Kidney epithelial cell (primary cell): ENCODE results near the gene FRS2. TPM values are rescaled to one million over a fixed set of nuclear protein-coding genes. Genes with fewer than 3 reads are reported as not detected.

ENCODE experiments used
- DNase-seq: peaks from one replicate; pipeline ENCODE4 v3.0.0-alpha.2; 2010; ENCODE audit warnings: low read depth
- H3K27me3 ChIP-seq: 2 replicates; pipeline ENCODE4 v1.6.0; 2011; ENCODE audit warnings: low read length; ENCODE audit not compliant: control insufficient read depth, insufficient read depth
- H3K36me3 ChIP-seq: 2 replicates; pipeline ENCODE4 v1.5.1; 2011; ENCODE audit warnings: low read length; ENCODE audit not compliant: control insufficient read depth, insufficient read depth
- H3K4me3 ChIP-seq: 2 replicates; pipeline ENCODE4 v1.5.1; 2011; ENCODE audit warnings: low read depth, mild to moderate bottlenecking, control low read depth, low read length
- total RNA-seq: library from RNA; depleted of rRNA; stranded (reverse); fragments of >200 nt; gene quantifications from 2 replicates; pipeline ENCODE4 v1.2.3, GENCODE V29; 2015
- TF ChIP-seq, protein P1 (sequence below): IDR thresholded peaks from 2 replicates; pipeline ENCODE4 v1.5.1; 2011; ENCODE audit warnings: mild to moderate bottlenecking, moderate library complexity, low read length, control low read depth, inconsistent platforms; ENCODE audit not compliant: insufficient read depth, poor library complexity, severe bottlenecking

The FRS2 gene
- total RNA-seq, 1 donor from 2014 or later = 26.6 TPM

DNA sequence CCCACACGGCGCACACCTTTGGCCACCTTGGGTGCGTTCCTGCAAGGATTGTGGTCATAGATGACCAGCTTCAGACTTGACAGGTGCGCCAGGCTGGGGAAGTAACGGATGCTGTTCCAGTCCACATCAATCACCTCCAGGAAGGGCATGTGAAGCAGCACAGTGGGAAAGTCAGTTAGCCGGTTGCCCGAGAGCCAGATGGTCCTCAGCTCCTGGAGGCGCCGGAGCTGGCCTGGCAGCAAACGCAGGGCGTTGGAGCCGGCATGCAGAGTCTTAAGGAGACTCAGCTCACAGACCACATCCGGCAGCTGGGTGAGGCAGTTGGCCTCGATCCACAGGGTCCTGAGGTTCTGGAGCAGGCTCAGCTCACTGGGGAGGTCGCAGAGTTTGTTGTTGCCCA lies 139.9 kb downstream of the FRS2 start:
- Histone ChIP-seq H3K4me3 (no peak overlapping the region), H3K27me3 (peaks cover 2% of the 10 kb centered on the region), H3K36me3 (no peaks in the 10 kb centered on the region)
- TF ChIP-seq, protein P1, sequence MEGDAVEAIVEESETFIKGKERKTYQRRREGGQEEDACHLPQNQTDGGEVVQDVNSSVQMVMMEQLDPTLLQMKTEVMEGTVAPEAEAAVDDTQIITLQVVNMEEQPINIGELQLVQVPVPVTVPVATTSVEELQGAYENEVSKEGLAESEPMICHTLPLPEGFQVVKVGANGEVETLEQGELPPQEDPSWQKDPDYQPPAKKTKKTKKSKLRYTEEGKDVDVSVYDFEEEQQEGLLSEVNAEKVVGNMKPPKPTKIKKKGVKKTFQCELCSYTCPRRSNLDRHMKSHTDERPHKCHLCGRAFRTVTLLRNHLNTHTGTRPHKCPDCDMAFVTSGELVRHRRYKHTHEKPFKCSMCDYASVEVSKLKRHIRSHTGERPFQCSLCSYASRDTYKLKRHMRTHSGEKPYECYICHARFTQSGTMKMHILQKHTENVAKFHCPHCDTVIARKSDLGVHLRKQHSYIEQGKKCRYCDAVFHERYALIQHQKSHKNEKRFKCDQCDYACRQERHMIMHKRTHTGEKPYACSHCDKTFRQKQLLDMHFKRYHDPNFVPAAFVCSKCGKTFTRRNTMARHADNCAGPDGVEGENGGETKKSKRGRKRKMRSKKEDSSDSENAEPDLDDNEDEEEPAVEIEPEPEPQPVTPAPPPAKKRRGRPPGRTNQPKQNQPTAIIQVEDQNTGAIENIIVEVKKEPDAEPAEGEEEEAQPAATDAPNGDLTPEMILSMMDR = no peak
- DNase-seq = no peak

DNA sequence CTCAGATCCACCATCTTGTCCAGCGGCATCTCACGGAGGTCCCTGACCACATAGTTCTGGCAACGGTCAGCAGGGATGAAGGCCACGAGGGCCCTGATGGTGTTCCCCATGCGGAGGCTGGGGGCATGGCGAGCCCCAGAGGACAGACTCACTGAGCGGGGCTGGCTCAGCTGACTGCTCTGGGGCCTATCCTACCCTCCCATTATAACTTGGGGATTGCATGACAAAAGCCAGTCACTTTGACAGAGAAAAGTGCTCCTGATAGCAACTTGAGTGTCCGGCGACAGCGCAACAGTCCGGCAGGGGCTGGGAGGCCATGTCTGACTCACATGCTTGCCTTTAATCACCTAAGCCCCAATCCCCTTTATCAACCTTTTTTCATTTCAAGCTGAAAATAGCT lies 140.5 kb downstream of the FRS2 start, which contains the start of gene LRRC10:
Gene LRRC10, minus strand, starts transcription at position 179 of the 400 bp plus-strand sequence. Its CDS starts 69 bp downstream, at position 110.
- no peak for DNase-seq
- Histone ChIP-seq H3K27me3 (peaks cover 2% of the 10 kb centered on the region), H3K36me3 (no peaks in the 10 kb centered on the region), H3K4me3 (no peak within 1 kb of the TSS)
- TF ChIP-seq, protein P1 = no peak

- TF ChIP-seq, protein P1 = no peak
- Histone ChIP-seq H3K36me3 (no peaks in the 10 kb centered on the region), H3K4me3 (no peak overlapping the region), H3K27me3 (peaks cover 2% of the 10 kb centered on the region)
- no peak for DNase-seq
Observed at GRCh38 chr12:69613351-69613750, 143.2 kb downstream of the FRS2 start.

- H3K4me3 ChIP-seq = no peak overlapping the region
- no peak for DNase-seq
- no peaks in the 10 kb centered on the region for H3K27me3 ChIP-seq
- TF ChIP-seq, protein P1 = no peak
- H3K36me3 ChIP-seq = no peaks in the 10 kb centered on the region
Observed at GRCh38 chr12:69616025-69616424, 145.8 kb downstream of the FRS2 start.

DNA sequence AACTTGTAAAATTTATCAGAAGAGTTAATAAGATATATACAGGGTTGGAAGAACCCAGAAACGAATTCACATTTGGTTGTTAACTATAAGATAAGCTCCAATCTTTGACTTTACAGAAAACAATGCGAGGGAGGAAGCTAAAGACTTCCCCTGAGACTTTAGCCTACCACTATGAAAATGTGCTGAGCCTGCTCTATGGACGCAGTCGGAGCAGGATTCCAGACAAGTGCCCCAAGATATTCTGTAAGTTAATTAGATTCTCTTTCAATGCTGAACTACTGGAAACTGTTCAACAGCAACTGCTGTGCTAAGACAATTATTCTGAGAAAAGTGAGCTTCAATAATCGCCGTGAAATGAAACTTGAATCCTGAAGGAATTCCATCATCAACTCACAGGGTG lies 148.9 kb downstream of the FRS2 start:
- Histone ChIP-seq H3K4me3 (no peak overlapping the region), H3K27me3 (no peaks in the 10 kb centered on the region), H3K36me3 (no peaks in the 10 kb centered on the region)
- DNase-seq = no peak
- TF ChIP-seq, protein P1 = no peak

DNA sequence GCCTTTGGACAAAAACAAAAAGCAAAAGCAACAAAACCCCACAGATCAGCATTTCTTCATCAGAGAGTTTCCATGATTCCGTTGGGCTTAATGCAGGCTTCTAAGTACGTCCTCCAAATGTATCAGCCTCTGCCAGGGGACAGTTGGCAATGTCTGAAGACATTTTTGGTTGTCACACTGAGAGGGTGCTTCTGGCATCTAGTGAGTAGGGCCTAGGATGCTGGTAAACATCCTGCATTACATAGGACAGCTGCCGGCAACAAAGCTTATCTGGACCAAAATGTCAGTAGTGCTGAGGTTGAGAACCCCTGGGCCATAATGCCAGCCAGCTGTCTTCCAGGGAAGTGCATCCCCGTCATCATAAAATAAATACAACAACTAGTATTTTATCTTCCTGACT lies 149.9 kb downstream of the FRS2 start:
- DNase-seq = no peak

More for the DNA sequence above, 149.9 kb downstream of the FRS2 start:
- no peaks in the 10 kb centered on the region for H3K27me3 ChIP-seq
- TF ChIP-seq, protein P1 = no peak
- H3K36me3 ChIP-seq = no peaks in the 10 kb centered on the region
- H3K4me3 ChIP-seq = no peak overlapping the region
